ENCODE measurements around the gene KCTD7.
"Not testable (repeated sequence)": the region's sequence is repeated elsewhere in the genome, so short reads cannot be mapped to it uniquely, and the experiment has no call there.

DNA sequence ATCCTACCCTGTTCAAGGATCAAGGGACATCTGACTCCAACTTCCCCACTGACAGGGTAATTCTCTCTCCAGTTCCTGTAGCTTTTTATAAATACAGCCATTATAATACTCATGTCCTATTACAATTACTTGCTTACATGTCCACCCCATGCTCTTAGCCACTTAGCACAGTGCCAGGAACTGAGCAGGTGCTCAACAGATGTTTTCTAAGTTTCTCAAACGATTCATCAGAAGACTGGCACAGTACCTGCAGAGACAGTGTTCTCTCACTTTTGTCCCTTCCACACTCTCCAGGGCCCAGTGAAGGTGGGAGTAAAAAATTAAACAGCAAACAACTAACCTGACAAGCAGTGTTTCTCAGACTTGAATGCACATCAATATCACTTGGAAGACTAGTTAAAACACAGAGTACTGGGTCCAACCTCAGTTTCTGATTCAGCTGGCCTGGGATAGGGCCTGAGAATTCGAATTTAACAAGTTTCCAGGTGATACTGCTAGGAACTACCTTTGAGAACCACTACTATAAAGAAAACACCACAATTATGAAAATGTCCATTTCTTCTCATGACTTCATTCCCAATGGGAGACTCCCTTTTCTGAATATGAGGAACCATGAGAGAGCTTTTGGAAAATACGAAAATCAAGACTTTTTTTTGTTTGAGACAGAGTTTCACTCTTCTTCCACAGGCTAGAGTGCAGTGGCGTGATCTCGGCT, 39.7 kb upstream of the KCTD7 start:
- not testable (repeated sequence) for TF ChIP-seq ZBTB21 (CRISPR knock-in tag; IDR thresholded peaks at IDR 0.05; ENCODE audit: borderline replicate concordance); RELA (CRISPR knock-in tag; IDR thresholded peaks at IDR 0.05; ENCODE audit: borderline replicate concordance); ATF3 (CRISPR knock-in tag; conservative IDR thresholded peaks at IDR 0.05); USF2 (CRISPR knock-in tag; IDR thresholded peaks at IDR 0.05); TP53 (CRISPR knock-in tag; IDR thresholded peaks at IDR 0.05); MXD4 (CRISPR knock-in tag; IDR thresholded peaks at IDR 0.05; ENCODE audit: borderline replicate concordance); E2F1 (CRISPR knock-in tag; IDR thresholded peaks at IDR 0.05)
- TF ChIP-seq, protein P1, sequence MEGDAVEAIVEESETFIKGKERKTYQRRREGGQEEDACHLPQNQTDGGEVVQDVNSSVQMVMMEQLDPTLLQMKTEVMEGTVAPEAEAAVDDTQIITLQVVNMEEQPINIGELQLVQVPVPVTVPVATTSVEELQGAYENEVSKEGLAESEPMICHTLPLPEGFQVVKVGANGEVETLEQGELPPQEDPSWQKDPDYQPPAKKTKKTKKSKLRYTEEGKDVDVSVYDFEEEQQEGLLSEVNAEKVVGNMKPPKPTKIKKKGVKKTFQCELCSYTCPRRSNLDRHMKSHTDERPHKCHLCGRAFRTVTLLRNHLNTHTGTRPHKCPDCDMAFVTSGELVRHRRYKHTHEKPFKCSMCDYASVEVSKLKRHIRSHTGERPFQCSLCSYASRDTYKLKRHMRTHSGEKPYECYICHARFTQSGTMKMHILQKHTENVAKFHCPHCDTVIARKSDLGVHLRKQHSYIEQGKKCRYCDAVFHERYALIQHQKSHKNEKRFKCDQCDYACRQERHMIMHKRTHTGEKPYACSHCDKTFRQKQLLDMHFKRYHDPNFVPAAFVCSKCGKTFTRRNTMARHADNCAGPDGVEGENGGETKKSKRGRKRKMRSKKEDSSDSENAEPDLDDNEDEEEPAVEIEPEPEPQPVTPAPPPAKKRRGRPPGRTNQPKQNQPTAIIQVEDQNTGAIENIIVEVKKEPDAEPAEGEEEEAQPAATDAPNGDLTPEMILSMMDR (IDR thresholded peaks at IDR 0.05), result not testable (repeated sequence)
- TF ChIP-seq, protein P2, sequence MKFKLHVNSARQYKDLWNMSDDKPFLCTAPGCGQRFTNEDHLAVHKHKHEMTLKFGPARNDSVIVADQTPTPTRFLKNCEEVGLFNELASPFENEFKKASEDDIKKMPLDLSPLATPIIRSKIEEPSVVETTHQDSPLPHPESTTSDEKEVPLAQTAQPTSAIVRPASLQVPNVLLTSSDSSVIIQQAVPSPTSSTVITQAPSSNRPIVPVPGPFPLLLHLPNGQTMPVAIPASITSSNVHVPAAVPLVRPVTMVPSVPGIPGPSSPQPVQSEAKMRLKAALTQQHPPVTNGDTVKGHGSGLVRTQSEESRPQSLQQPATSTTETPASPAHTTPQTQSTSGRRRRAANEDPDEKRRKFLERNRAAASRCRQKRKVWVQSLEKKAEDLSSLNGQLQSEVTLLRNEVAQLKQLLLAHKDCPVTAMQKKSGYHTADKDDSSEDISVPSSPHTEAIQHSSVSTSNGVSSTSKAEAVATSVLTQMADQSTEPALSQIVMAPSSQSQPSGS (CRISPR knock-in tag; IDR thresholded peaks at IDR 0.05; ENCODE audit: borderline replicate concordance, low read depth), result not testable (repeated sequence)
- TF ChIP-seq, protein P3, sequence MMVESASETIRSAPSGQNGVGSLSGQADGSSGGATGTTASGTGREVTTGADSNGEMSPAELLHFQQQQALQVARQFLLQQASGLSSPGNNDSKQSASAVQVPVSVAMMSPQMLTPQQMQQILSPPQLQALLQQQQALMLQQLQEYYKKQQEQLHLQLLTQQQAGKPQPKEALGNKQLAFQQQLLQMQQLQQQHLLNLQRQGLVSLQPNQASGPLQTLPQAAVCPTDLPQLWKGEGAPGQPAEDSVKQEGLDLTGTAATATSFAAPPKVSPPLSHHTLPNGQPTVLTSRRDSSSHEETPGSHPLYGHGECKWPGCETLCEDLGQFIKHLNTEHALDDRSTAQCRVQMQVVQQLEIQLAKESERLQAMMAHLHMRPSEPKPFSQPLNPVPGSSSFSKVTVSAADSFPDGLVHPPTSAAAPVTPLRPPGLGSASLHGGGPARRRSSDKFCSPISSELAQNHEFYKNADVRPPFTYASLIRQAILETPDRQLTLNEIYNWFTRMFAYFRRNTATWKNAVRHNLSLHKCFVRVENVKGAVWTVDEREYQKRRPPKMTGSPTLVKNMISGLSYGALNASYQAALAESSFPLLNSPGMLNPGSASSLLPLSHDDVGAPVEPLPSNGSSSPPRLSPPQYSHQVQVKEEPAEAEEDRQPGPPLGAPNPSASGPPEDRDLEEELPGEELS (CRISPR knock-in tag; IDR thresholded peaks at IDR 0.05), result not testable (repeated sequence)
